Endodermal cell (in vitro differentiated cells): ENCODE results near the gene CTAGE1. TPM values are rescaled to one million over a fixed set of nuclear protein-coding genes. Genes with fewer than 3 reads are reported as not detected.

Experiments used
- DNase-seq: peaks from one replicate; pipeline ENCODE4 v3.0.0-alpha.2; 2017
- H3K27ac ChIP-seq: 2 replicates; pipeline ENCODE4 v1.5.1; 2013; ENCODE audit warnings: mild to moderate bottlenecking, low read depth, low read length, moderate library complexity
- H3K27me3 ChIP-seq: 2 replicates; pipeline ENCODE4 v1.6.1; 2013; ENCODE audit warnings: mild to moderate bottlenecking, low read length, moderate library complexity; ENCODE audit not compliant: insufficient read depth, control insufficient read depth, poor library complexity, severe bottlenecking
- H3K36me3 ChIP-seq: 2 replicates; pipeline ENCODE4 v1.7.0; 2013; ENCODE audit warnings: mild to moderate bottlenecking, low read length, moderate library complexity; ENCODE audit not compliant: control insufficient read depth, insufficient read depth
- H3K4me1 ChIP-seq: one replicate; pipeline ENCODE4 v1.7.0; 2013; ENCODE audit warnings: low read length; ENCODE audit not compliant: control insufficient read depth, insufficient read depth
- H3K4me3 ChIP-seq: 2 replicates; pipeline ENCODE4 v1.5.1; 2013; ENCODE audit warnings: mild to moderate bottlenecking, low read length, moderate library complexity
- H3K9ac ChIP-seq: 2 replicates; pipeline ENCODE4 v1.6.1; 2013; ENCODE audit warnings: mild to moderate bottlenecking, low read length, moderate library complexity; ENCODE audit not compliant: poor library complexity, severe bottlenecking; ENCODE audit errors: extremely low read depth
- H3K9me3 ChIP-seq: 2 replicates; pipeline ENCODE4 v1.6.1; 2013; ENCODE audit warnings: mild to moderate bottlenecking, low read length, moderate library complexity; ENCODE audit not compliant: control insufficient read depth
- H3K27ac Mint-ChIP-seq: 2 replicates; pipeline ENCODE4 v1.8.0; 2020; ENCODE audit warnings: mixed read lengths
- H3K27me3 Mint-ChIP-seq: 2 replicates; pipeline ENCODE4 v1.8.0; 2021; ENCODE audit warnings: mild to moderate bottlenecking, mixed read lengths; ENCODE audit not compliant: insufficient read depth
- H3K36me3 Mint-ChIP-seq: 2 replicates; pipeline ENCODE4 v1.8.0; 2020; ENCODE audit warnings: low read depth, mixed read lengths
- H3K4me1 Mint-ChIP-seq: 2 replicates; pipeline ENCODE4 v1.8.0; 2020; ENCODE audit warnings: mixed read lengths
- H3K4me3 Mint-ChIP-seq: 2 replicates; pipeline ENCODE4 v1.8.0; 2020; ENCODE audit warnings: mild to moderate bottlenecking, moderate library complexity, mixed read lengths
- H3K9me3 Mint-ChIP-seq: 2 replicates; pipeline ENCODE4 v1.8.0; 2020; ENCODE audit warnings: mild to moderate bottlenecking, mixed read lengths
- WGBS, 2 experiments: methylation state at CpG; one replicate each; pipeline versions ENCODE4 v1.1.5 to v1.1.7; 2013; ENCODE audit warnings: missing lambda C conversion rate in 2 of 2, mixed read lengths in 1 of 2; ENCODE audit not compliant: insufficient coverage in 1 of 2, insufficient read length in 1 of 2; 5-methylcytosine and 5-hydroxymethylcytosine counted together
- total RNA-seq, 2 donors: library from RNA; stranded (reverse); fragmentation: NEBNext Ultra II Directional in 1 of 2; extraction: Animal tissue kit (Norgen Biotek cat#: 25700) in 1 of 2; gene quantifications; 2 replicates in 1 of 2; 3 replicates in 1 of 2; pipeline ENCODE4 v1.2.1, GENCODE V29; 2021
- TF ChIP-seq, protein P1 (sequence below): fragments of 200-600 bp; sonication (generic); conservative IDR thresholded peaks from 2 replicates; pipeline ENCODE4 v1.5.0; 2021; ENCODE audit warnings: antibody characterized with exemption, mild to moderate bottlenecking

The CTAGE1 gene
- total RNA-seq, 2 donors from 2014 or later, result not detected

DNA sequence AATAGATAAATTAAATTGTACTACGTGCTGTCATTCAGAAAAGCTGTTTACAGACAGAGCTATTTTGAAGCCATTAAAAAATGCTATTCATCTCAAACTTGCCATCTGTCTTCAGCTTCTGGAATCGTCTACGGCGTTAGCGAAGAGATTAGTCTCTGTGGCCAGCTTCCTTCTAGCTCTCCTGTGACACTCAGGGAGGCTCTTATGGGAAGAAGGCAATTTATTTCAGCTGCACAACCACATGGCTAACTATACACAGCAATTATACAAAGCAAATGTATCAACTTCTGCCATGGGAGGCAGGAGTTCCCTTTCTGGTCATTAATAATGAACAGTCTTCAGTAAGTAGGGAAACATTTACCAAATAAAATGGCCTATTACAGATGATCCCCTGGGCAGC, 6.3 kb downstream of the CTAGE1 start:
- TF ChIP-seq, protein P1, sequence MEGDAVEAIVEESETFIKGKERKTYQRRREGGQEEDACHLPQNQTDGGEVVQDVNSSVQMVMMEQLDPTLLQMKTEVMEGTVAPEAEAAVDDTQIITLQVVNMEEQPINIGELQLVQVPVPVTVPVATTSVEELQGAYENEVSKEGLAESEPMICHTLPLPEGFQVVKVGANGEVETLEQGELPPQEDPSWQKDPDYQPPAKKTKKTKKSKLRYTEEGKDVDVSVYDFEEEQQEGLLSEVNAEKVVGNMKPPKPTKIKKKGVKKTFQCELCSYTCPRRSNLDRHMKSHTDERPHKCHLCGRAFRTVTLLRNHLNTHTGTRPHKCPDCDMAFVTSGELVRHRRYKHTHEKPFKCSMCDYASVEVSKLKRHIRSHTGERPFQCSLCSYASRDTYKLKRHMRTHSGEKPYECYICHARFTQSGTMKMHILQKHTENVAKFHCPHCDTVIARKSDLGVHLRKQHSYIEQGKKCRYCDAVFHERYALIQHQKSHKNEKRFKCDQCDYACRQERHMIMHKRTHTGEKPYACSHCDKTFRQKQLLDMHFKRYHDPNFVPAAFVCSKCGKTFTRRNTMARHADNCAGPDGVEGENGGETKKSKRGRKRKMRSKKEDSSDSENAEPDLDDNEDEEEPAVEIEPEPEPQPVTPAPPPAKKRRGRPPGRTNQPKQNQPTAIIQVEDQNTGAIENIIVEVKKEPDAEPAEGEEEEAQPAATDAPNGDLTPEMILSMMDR, result no peak
- no peaks in the 10 kb centered on the region for H3K9me3 ChIP-seq
- H3K27me3 ChIP-seq, result peaks cover 5% of the 10 kb centered on the region
- WGBS, 2 experiments, result 93 to 98% methylated on average over 4 to 5 of the region's 5 CpGs
- no peak overlapping the region for H3K27ac ChIP-seq
- Mint-ChIP-seq H3K4me3 (no peak overlapping the region), H3K27me3 (peaks cover 33% of the 10 kb centered on the region), H3K36me3 (no peaks in the 10 kb centered on the region), H3K27ac (no peak overlapping the region), H3K4me1 (no peaks in the 10 kb centered on the region), H3K9me3 (peaks cover 2% of the 10 kb centered on the region)
- no peak overlapping the region for H3K4me3 ChIP-seq
- H3K4me1 ChIP-seq, result no peaks in the 10 kb centered on the region
- DNase-seq, result no peak
- no peaks in the 10 kb centered on the region for H3K36me3 ChIP-seq
- H3K9ac ChIP-seq, result no peak overlapping the region

DNA sequence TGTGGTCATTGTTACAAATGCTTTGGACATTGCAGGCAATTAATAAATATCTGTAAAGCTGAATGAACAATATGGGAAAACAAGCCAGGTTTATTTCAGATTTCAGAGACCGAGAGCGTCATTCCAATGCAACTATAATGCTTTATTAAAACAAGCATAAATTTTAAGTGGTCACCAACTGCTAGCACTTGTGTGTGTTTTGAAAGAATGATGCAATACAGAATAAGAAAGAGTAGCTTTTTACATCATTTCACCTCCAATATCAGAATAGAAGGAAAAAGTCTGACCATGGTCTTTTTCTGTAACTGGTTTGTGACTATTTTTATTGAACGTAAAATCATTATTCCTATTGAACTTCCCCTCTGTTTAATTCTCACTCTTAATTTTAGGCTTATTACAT, 7.6 kb downstream of the CTAGE1 start:
- peaks cover 7% of the 10 kb centered on the region for H3K9me3 ChIP-seq
- peaks cover 5% of the 10 kb centered on the region for H3K27me3 ChIP-seq
- no peak overlapping the region for H3K27ac Mint-ChIP-seq
- peaks cover 21% of the 10 kb centered on the region for H3K27me3 Mint-ChIP-seq
- WGBS, 2 experiments, result 97% methylated on average over 3 of the region's 3 CpGs; no CpG with 5 or more reads in 1 of the 2 experiments
- no peaks in the 10 kb centered on the region for H3K36me3 ChIP-seq
- no peaks in the 10 kb centered on the region for H3K4me1 ChIP-seq
- no peak overlapping the region for H3K27ac ChIP-seq
- H3K9ac ChIP-seq, result no peak overlapping the region
- H3K4me1 Mint-ChIP-seq, result peaks cover 4% of the 10 kb centered on the region
- no peaks in the 10 kb centered on the region for H3K36me3 Mint-ChIP-seq
- peaks cover 6% of the 10 kb centered on the region for H3K9me3 Mint-ChIP-seq
- H3K4me3 Mint-ChIP-seq, result no peak overlapping the region
- DNase-seq, result no peak
- H3K4me3 ChIP-seq, result no peak overlapping the region
- TF ChIP-seq, protein P1, result no peak

DNA sequence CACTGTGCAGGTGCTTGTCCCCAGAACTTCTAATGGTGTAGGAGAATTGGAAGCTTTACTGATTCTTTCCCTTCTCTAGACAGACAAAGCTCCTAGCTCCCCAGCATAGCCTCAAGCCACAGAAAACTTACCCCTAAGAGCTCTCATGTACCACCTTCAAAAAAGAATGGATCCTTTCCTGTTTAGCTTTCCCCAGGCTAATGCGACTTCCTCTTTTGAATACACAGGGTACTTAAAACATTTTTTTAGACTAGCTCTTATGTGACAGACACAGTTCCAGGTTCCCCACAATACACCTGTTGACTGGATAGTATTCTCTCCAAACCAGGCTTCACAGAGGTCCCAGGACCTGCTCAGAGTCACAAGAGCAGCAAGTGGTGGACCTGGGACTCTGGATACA, 8.3 kb downstream of the CTAGE1 start:
- Histone ChIP-seq H3K36me3 (no peaks in the 10 kb centered on the region), H3K27me3 (peaks cover 5% of the 10 kb centered on the region), H3K9ac (no peak overlapping the region), H3K4me3 (no peak overlapping the region), H3K27ac (no peak overlapping the region), H3K4me1 (no peaks in the 10 kb centered on the region), H3K9me3 (peaks cover 12% of the 10 kb centered on the region)
- DNase-seq, result no peak
- TF ChIP-seq, protein P1, result no peak
- 93 to 100% methylated on average over 1 of the region's 1 CpG for WGBS, 2 experiments
- H3K4me3 Mint-ChIP-seq, result no peak overlapping the region
- no peak overlapping the region for H3K27ac Mint-ChIP-seq
- peaks cover 21% of the 10 kb centered on the region for H3K27me3 Mint-ChIP-seq
- H3K36me3 Mint-ChIP-seq, result no peaks in the 10 kb centered on the region
- H3K4me1 Mint-ChIP-seq, result peaks cover 4% of the 10 kb centered on the region
- H3K9me3 Mint-ChIP-seq, result peaks cover 10% of the 10 kb centered on the region
